Thoracic aorta (tissue), 2 donors: ENCODE results near the gene OR1L8. TPM values are rescaled to one million over a fixed set of nuclear protein-coding genes. Genes with fewer than 3 reads are reported as not detected.

Experiments
- ATAC-seq: fragments of 150-250 bp; one replicate; pipeline ENCODE4 v1.8.0; 2017; ENCODE audit warnings: low read depth; ENCODE audit not compliant: insufficient number of reproducible peaks, low FRiP score
- DNase-seq: peaks from one replicate; pipeline ENCODE4 v3.0.0-alpha.2; 2020; ENCODE audit warnings: low spot score
- H3K27ac ChIP-seq, 2 donors: fragments of 200-600 bp; sonication (generic); 1 replicate in 1 of 2; 2 replicates in 1 of 2; pipeline ENCODE4 v1.5.1; 2016; ENCODE audit warnings: mild to moderate bottlenecking in 2 of 2, moderate library complexity in 2 of 2
- H3K27me3 ChIP-seq: fragments of 200-600 bp; sonication (generic); replicated peaks from 2 replicates; pipeline ENCODE4 v1.6.0; 2016; ENCODE audit warnings: mild to moderate bottlenecking; ENCODE audit not compliant: insufficient read depth
- H3K36me3 ChIP-seq: fragments of 200-600 bp; sonication (generic); one replicate; pipeline ENCODE4 v1.5.1; 2016
- H3K4me1 ChIP-seq, 2 donors: fragments of 200-600 bp; sonication (generic); 1 replicate in 1 of 2; 2 replicates in 1 of 2; pipeline versions ENCODE4 v1.5.1 to v1.6.0; 2016; ENCODE audit warnings: low read depth in 2 of 2, mild to moderate bottlenecking in 1 of 2; ENCODE audit not compliant: control insufficient read depth in 1 of 2
- H3K4me3 ChIP-seq: fragments of 200-600 bp; sonication (generic); 2 replicates; pipeline ENCODE4 v1.5.1; 2016; ENCODE audit warnings: mild to moderate bottlenecking
- H3K9me3 ChIP-seq: fragments of 200-600 bp; sonication (generic); 2 replicates; pipeline ENCODE4 v1.5.1; 2016
- total RNA-seq, 2 donors: library from RNA; depleted of rRNA; stranded (reverse); fragments of >200 nt; gene quantifications; one replicate each; pipeline versions ENCODE4 v1.1.0 to v1.2.3, GENCODE V29; 2016
- TF ChIP-seq, protein P1 (sequence below): fragments of 200-600 bp; sonication (generic); IDR thresholded peaks from one replicate; pipeline ENCODE4 v1.5.1; 2019; ENCODE audit warnings: antibody characterized with exemption

The OR1L8 gene
- total RNA-seq, 2 donors from 2014 or later = not detected

- no peaks in the 10 kb centered on the region for H3K9me3 ChIP-seq
- no peaks in the 10 kb centered on the region for H3K36me3 ChIP-seq
- H3K27ac ChIP-seq = no peak overlapping the region
- no peaks in the 10 kb centered on the region for H3K27me3 ChIP-seq
- no peaks in the 10 kb centered on the region for H3K4me1 ChIP-seq
- TF ChIP-seq, protein P1, sequence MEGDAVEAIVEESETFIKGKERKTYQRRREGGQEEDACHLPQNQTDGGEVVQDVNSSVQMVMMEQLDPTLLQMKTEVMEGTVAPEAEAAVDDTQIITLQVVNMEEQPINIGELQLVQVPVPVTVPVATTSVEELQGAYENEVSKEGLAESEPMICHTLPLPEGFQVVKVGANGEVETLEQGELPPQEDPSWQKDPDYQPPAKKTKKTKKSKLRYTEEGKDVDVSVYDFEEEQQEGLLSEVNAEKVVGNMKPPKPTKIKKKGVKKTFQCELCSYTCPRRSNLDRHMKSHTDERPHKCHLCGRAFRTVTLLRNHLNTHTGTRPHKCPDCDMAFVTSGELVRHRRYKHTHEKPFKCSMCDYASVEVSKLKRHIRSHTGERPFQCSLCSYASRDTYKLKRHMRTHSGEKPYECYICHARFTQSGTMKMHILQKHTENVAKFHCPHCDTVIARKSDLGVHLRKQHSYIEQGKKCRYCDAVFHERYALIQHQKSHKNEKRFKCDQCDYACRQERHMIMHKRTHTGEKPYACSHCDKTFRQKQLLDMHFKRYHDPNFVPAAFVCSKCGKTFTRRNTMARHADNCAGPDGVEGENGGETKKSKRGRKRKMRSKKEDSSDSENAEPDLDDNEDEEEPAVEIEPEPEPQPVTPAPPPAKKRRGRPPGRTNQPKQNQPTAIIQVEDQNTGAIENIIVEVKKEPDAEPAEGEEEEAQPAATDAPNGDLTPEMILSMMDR = no peak
- ATAC-seq (no peak), DNase-seq (no peak)
- H3K4me3 ChIP-seq = no peak overlapping the region
These were observed 65.0 kb downstream of the OR1L8 start for GRCh38 chr9:122518226-122518625.

Other genes with a start within 250 kb of the OR1L8 start
- 10 to 100 TPM; 10.8 to 13.8 TPM for gene PTGS1, start 212.4 kb downstream of the OR1L8 start, total RNA-seq
- not detected for gene OR1J1, start 105.5 kb downstream of the OR1L8 start, total RNA-seq
- 1 to 10 TPM in 1 of 2 donors, not detected in 1; 3.2 TPM for gene OR1J2, start 72.6 kb downstream of the OR1L8 start, total RNA-seq
- gene OR1J4, start 64.2 kb downstream of the OR1L8 start, total RNA-seq = not detected
- not detected for gene OR1N1, start 56.1 kb downstream of the OR1L8 start, total RNA-seq
- gene OR1N2, start 30.3 kb downstream of the OR1L8 start, total RNA-seq = 1 to 10 TPM in 1 of 2 donors, not detected in 1; 1.1 TPM
- not detected for gene OR1Q1, start 31.4 kb upstream of the OR1L8 start, total RNA-seq
- gene OR1B1, start 74.2 kb upstream of the OR1L8 start, total RNA-seq = not detected
- not detected for gene OR1L1, start 78.3 kb upstream of the OR1L8 start, total RNA-seq
- not detected for gene OR1L3, start 91.7 kb upstream of the OR1L8 start, total RNA-seq
- not detected for gene OR1L4, start 140.6 kb upstream of the OR1L8 start, total RNA-seq
- gene OR1L6, start 158.9 kb upstream of the OR1L8 start, total RNA-seq = not detected
- not detected for gene OR5C1, start 205.5 kb upstream of the OR1L8 start, total RNA-seq
- not detected for gene OR1K1, start 216.7 kb upstream of the OR1L8 start, total RNA-seq
- gene PDCL, start 245.2 kb upstream of the OR1L8 start, total RNA-seq = 10 to 100 TPM; 20.0 to 22.2 TPM